ENCODE results near the gene EPB42.

DNA sequence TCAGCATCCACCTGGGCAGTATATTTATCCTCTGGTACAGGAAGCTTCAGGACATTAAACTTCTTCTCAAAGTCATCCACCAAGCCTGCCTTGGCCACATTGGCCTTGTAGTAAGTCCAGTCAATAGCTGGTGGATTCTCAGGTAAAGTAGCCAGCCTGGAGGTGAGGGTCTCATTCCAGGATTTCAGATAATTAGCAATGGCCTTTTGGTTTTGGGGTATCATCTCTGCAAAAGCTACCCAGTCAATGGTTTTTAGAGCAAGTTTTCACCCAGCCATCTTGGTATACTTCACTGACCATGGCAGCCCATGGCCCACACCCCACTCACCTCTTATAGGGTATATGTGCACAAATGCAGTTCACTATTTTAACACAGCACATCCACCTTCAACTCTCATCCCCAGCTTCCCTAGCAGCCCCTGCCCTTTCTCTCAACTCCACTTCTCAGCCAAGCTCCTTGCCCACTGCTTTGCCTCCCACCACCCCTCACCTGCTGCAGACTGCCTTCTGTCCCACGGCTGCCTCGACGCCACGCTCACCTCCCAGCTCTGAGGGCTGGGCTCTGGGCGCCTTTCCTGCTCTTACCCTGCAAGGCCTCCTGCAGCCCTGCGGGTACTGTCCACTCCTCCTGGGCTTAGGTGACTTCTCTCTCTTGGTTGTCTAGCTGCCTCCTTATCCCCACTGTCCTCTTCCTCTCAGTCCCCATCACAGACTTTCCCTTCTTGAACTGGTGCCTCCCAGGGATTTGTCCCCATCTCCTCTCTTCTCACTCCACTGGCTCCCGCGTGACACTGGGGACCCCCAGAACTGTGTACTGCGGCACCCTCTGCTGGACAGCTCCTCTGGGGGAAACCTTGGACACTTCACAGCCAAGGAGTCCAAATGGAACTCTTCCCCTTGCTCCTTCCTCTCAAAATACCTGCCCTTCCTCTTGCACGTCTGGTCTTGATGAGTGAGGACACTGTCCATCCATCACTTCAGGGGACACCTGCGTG lies 47.6 kb upstream of the EPB42 start:
- TF ChIP-seq, protein P1, sequence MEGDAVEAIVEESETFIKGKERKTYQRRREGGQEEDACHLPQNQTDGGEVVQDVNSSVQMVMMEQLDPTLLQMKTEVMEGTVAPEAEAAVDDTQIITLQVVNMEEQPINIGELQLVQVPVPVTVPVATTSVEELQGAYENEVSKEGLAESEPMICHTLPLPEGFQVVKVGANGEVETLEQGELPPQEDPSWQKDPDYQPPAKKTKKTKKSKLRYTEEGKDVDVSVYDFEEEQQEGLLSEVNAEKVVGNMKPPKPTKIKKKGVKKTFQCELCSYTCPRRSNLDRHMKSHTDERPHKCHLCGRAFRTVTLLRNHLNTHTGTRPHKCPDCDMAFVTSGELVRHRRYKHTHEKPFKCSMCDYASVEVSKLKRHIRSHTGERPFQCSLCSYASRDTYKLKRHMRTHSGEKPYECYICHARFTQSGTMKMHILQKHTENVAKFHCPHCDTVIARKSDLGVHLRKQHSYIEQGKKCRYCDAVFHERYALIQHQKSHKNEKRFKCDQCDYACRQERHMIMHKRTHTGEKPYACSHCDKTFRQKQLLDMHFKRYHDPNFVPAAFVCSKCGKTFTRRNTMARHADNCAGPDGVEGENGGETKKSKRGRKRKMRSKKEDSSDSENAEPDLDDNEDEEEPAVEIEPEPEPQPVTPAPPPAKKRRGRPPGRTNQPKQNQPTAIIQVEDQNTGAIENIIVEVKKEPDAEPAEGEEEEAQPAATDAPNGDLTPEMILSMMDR (IDR thresholded peaks at IDR 0.05), result peak in 1 of 6 experiments; percentile 15
- TF ChIP-seq POLR2A (IDR thresholded peaks at IDR 0.05) (no peak), POLR2AphosphoS5 (IDR thresholded peaks at IDR 0.05) (no peak), EP300 (IDR thresholded peaks at IDR 0.05) (no peak)
